Epithelial cell of esophagus (primary cell): ENCODE measurements around the gene PPP1R14D.
A peak's percentile ranks its signal among the peaks of the same experiment; 100 is the strongest.
"Not testable (repeated sequence)": the region's sequence is repeated elsewhere in the genome, so short reads cannot be mapped to it uniquely, and the experiment has no call there.

Experiments
- DNase-seq: peaks from one replicate; pipeline ENCODE4 v3.0.0; 2010; ENCODE audit warnings: low read depth
- H3K4me3 ChIP-seq: 2 replicates; pipeline ENCODE4 v1.5.1; 2011; ENCODE audit warnings: mild to moderate bottlenecking, low read length, control low read depth
- CTCF ChIP-seq: IDR thresholded peaks from 2 replicates; pipeline ENCODE4 v1.5.1; 2011; ENCODE audit warnings: low read depth, mild to moderate bottlenecking, low read length, control low read depth, inconsistent platforms; ENCODE audit not compliant: insufficient read depth; ENCODE audit errors: missing control alignments

PPP1R14D gene

GRCh38 chr15:40871749-40872617, 43.5 kb upstream of the PPP1R14D start:
- peak overlapping the region; percentile 61 for H3K4me3 ChIP-seq

GRCh38 chr15:40870716-40871115, 42.2 kb upstream of the PPP1R14D start:
- peak; percentile 74 for DNase-seq
- H3K4me3 ChIP-seq = no peak overlapping the region
- no peak for TF ChIP-seq CTCF

More at GRCh38 chr15:40871749-40872617, 43.5 kb upstream of the PPP1R14D start:
- peak; percentile 97 for DNase-seq
- no peak for TF ChIP-seq CTCF

GRCh38 chr15:40869686-40870085, 41.2 kb upstream of the PPP1R14D start:
- peak; percentile 65 for DNase-seq
- no peak for TF ChIP-seq CTCF
- no peak overlapping the region for H3K4me3 ChIP-seq

GRCh38 chr15:40867199-40867598, 38.7 kb upstream of the PPP1R14D start:
- no peak overlapping the region for H3K4me3 ChIP-seq
- no peak for TF ChIP-seq CTCF
- no peak for DNase-seq

- peak; percentile 38 for DNase-seq
- TF ChIP-seq CTCF = no peak
- H3K4me3 ChIP-seq = no peak overlapping the region
Observed at GRCh38 chr15:40863660-40864270, 35.3 kb upstream of the PPP1R14D start.

- H3K4me3 ChIP-seq, DNase-seq: not testable (repeated sequence)
Observed at GRCh38 chr15:40861147-40861546, 32.6 kb upstream of the PPP1R14D start.

- no peak overlapping the region for H3K4me3 ChIP-seq
- peak; percentile 93 for DNase-seq
- TF ChIP-seq CTCF = peak; percentile 90
Observed at GRCh38 chr15:40859206-40859851, 30.8 kb upstream of the PPP1R14D start.
